HG02840 (cell line): ENCODE results near the gene INPP1.
"Not testable (repeated sequence)": the region's sequence is repeated elsewhere in the genome, so short reads cannot be mapped to it uniquely, and the experiment has no call there.

Experiments
- ATAC-seq: cut with Tn5 transposase; IDR thresholded peaks from one replicate; pipeline ENCODE4 v1.9.1; 2021; ENCODE audit warnings: mild to moderate bottlenecking, moderate library complexity, moderate number of reproducible peaks; ENCODE audit not compliant: unreplicated experiment, low FRiP score

The INPP1 gene

DNA sequence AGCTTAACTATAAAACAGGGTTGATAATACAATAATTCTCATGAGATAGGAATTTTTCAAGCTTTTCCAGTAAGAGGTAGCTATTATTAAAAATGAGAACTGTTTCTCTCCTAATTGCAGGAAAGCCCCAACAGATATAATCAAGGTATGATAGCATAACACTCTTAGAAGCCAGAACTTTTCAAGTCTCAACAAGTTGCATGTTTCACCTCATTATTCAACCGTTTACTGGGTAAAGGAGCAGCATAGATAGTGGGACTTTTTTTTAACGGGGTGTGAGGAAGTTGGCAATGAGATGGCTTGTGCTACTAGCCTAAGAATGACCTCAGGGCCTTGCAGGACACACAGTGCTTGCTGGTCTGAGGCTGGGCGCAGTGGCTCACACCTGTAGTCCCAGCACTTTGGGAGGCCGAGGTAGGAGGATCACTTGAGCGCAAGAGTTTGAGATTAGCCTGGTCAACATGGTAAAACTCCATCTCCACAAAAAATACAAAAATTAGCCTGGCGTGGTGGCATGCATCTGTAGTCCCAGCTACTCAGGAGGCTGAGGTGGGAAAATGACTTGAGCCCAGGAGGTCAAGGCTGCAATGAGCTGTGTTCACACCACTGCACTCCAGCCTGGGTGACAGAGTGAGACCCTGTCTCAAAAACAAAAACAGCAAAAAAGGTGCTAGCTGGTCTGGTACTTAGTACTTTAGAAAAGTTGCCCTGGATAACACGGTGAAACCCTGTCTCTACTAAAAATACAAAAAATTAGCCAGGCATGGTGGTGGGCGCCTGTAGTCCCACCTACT is 15.5 kb downstream of the INPP1 start:
- ATAC-seq: not testable (repeated sequence)

- ATAC-seq: no peak
Observed at GRCh38 chr2:190360561-190360960, 17.2 kb downstream of the INPP1 start.

DNA sequence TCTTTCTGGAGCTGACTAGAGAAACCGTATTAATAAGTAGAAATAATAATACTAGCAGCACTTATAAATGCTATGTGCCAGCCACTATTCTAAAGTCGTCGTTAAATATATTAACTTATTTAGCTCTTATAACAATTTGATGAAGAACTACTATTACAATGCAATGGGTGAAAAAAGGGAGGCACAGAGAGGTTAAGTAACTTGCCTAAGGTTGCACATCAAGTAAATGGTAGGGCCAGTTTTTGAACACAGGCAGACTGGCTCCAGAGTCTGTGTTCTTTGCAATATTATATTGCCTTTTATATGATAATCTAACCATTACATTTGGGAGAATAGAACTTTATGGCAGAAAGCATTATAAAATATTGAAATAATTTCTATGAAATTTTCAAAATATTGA is 17.6 kb downstream of the INPP1 start:
- no peak for ATAC-seq

DNA sequence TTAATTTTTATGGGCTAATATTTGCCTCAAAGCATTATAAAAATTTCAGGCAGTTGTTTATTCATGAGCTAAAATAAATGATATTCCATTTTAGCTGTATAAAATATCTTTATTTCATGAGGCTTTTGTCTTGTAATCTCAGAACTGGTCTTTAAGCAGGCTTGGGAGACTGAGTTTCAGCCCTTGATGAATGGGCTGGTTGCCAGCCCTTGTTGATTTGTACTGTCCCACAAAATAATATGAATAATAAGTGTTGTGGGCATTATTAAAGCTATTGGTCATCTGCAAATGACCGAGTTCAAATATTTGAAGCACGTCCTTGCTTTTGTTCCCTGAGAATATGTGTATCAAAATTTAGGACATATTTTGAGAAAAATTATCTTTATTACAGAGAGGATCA is 18.2 kb downstream of the INPP1 start:
- ATAC-seq: no peak

DNA sequence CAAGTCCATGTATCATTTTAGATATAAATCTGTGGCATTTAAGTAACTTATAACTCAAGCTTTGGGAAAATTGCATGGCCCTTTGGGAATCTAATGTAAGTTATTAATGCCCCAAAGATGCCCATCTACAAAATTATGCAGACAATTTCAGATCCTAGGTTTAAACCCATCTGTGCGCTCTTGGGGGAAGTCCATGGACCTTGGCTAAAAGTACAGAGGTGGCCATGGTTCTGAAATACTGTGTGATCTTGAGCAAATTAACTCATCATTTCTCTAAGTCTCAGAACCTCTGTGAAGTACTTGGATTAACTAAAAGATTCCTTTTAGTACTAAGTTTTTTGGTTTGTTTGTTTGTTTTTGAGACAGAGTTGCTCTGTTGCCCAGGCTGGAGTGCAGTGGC is 19.5 kb downstream of the INPP1 start:
- no peak for ATAC-seq

DNA sequence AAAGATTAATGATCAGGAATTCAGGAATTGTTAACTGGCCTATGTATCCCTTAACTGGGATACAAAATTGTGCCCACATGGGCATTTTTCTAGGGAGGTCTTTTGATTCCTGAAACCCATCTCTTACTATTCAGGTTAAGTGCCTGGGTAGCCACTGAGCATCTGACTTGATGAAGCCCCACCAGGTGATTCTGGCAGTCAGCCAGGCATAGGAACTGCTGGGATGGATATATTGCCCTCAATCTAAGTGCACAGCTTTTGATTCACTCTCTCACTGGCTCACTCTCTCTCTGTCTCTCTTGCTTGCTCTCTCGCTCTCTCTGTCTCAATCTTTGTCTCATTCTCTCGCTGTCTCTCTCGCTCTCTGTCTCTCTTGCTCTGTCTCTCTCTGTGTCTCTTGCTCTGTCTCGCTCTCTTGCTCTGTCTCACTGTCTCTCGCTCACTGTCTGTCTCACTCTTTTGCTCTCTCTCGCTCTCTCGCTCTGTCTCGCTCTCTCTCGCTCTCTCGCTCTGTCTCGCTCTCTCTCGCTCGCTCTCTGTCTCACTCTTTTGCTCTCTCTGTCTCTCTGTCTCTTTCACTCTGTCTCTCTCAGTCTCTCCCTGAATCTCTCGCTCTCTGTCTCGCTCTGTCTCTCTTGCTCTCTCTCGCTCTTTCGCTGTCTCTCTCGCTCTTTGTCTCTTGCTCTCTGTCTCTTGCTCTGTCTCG is 22.3 kb downstream of the INPP1 start:
- ATAC-seq: no peak

DNA sequence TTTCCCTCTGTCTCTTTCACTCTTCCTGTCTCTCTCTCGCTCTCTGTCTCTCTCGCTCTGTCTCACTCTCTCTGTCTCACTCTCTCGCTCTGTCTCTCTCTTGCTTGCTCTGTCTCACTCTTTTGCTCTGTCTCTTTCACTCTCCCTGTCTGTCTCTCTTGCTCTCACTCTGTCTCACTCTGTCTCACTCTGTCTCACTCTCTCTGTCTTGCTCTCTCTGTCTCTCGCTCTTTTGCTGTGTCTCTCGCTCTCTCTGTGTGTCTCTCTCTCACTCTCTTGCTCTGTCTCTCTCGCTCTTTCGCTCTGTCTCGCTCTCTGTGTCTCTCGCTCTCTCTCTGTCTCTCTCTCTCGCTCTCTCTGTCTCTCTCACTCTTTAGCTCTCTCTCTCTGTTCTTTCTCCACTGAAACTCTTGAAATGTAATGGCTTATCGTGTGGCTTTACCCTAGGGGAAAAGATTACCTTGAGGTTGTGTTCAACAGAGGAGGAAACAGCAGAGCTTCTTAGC is 22.9 kb downstream of the INPP1 start:
- ATAC-seq: no peak

DNA sequence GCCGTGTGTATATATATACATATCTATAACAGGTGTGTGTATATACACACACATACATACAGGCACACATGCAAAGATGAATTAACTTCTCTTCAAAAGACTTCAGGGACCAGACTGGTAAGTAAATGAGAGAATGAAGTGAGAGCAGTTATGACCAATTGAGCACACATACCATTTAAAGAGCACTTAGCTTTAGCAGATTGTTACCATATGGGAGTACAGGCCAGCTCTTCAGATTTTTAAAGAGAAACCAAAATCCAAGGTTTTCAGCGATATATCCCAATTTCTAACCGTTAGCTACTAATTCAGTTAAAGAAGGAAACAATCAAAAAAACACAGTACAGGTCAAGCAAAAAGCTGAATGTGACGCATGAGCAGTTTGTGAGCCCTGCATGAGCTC is 23.7 kb downstream of the INPP1 start:
- no peak for ATAC-seq

GRCh38 chr2:190369635-190370034 is 26.2 kb downstream of the INPP1 start:
- ATAC-seq: no peak

- no peak for ATAC-seq
Observed at GRCh38 chr2:190376083-190376482, 32.7 kb downstream of the INPP1 start.

- ATAC-seq: no peak
Observed at GRCh38 chr2:190376591-190377245, 33.3 kb downstream of the INPP1 start.

DNA sequence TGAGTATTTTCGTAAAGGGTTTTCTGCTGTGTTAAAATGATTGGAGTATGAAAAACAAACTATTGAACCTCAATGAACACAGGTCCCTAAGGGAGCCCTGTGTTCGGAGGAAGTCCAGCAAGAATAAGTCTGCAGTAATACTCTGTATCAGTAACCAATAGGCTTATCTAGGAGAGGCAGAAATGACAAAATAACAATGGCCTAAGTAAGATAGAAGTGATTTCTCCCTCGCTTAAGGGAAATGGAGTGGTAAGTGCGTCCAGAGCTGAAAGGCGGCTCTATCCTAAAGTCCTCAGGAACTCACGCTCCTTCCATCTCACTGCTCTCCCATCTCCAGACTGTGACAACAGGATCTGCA is 35.5 kb downstream of the INPP1 start:
- ATAC-seq: no peak

GRCh38 chr2:190379249-190379964 is 36.0 kb downstream of the INPP1 start:
- ATAC-seq: no peak

GRCh38 chr2:190380962-190381412 is 37.6 kb downstream of the INPP1 start:
- ATAC-seq: no peak

GRCh38 chr2:190382851-190383250 is 39.5 kb downstream of the INPP1 start:
- ATAC-seq: no peak

DNA sequence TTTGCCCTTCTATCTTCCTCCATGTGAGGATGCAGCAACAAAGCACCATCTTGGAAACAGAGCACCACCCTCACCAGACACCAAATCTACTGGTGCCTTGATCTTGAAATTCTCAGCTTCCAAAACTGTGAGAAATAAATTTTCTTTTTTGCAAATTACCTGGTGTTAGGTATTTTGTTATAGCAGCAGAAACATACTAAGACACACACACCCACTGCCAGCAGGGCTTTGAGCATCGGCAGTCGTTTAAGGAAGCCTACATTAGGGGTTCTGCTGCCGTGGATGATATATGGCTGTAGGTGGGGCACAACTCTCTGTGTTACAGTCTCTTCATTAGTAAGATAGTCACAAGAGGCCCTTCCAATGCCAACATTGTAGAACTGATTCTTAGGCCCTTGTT is 44.0 kb downstream of the INPP1 start:
- ATAC-seq: no peak

GRCh38 chr2:190396271-190396670 is 52.9 kb downstream of the INPP1 start:
- no peak for ATAC-seq

- no peak for ATAC-seq
Observed at GRCh38 chr2:190402986-190403603, 59.7 kb downstream of the INPP1 start.

DNA sequence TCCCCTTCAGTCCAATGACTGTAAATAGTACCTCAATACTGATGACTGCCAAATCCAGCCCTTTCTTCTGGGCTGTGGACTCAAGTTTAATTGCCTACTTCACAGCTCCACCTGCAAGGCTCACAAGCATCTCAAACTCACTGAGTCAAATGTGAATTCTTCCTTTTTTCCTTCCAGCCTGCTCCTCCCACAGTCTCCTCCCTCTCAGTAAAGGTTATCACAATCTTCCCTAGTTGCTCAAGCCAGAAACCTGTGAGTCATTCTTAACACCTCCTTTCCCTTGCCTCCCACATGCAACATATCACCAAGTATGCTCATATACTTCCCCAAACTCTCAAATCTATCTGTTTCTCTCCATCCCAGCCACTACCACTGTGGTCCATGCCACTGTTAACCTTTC is 61.1 kb downstream of the INPP1 start:
- ATAC-seq: no peak

GRCh38 chr2:190405070-190405469 is 61.7 kb downstream of the INPP1 start:
- no peak for ATAC-seq
